HG03571 (cell line): Measurements from ENCODE around the gene SLIT3.

Experiments used
- ATAC-seq: cut with Tn5 transposase; IDR thresholded peaks from one replicate; pipeline ENCODE4 v1.9.1; 2021; ENCODE audit not compliant: unreplicated experiment

SLIT3 gene

GRCh38 chr5:169049712-169050111 lies 251.2 kb downstream of the SLIT3 start:
- ATAC-seq: no peak

GRCh38 chr5:169048181-169049125 lies 252.5 kb downstream of the SLIT3 start:
- no peak for ATAC-seq

GRCh38 chr5:169044962-169045361 lies 256.0 kb downstream of the SLIT3 start:
- no peak for ATAC-seq

- ATAC-seq: no peak
Observed at GRCh38 chr5:169041180-169041579, 259.8 kb downstream of the SLIT3 start.

- ATAC-seq: no peak
Observed at GRCh38 chr5:169039592-169039991, 261.3 kb downstream of the SLIT3 start.

- ATAC-seq: no peak
Observed at GRCh38 chr5:169037466-169037865, 263.5 kb downstream of the SLIT3 start.

GRCh38 chr5:169036079-169036805 lies 264.7 kb downstream of the SLIT3 start:
- no peak for ATAC-seq

GRCh38 chr5:169029661-169030274 lies 271.2 kb downstream of the SLIT3 start:
- ATAC-seq: no peak

- no peak for ATAC-seq
Observed at GRCh38 chr5:169029037-169029436, 271.9 kb downstream of the SLIT3 start.

- no peak for ATAC-seq
Observed at GRCh38 chr5:169027501-169028061, 273.4 kb downstream of the SLIT3 start.

- no peak for ATAC-seq
Observed at GRCh38 chr5:169025491-169025890, 275.4 kb downstream of the SLIT3 start.

- ATAC-seq: no peak
Observed at GRCh38 chr5:169024421-169024820, 276.5 kb downstream of the SLIT3 start.

GRCh38 chr5:169022718-169023117 lies 278.2 kb downstream of the SLIT3 start:
- ATAC-seq: no peak

GRCh38 chr5:169020102-169020501 lies 280.8 kb downstream of the SLIT3 start:
- ATAC-seq: no peak

- no peak for ATAC-seq
Observed at GRCh38 chr5:169018925-169019324, 282.0 kb downstream of the SLIT3 start.

GRCh38 chr5:169015991-169016390 lies 284.9 kb downstream of the SLIT3 start:
- ATAC-seq: no peak

GRCh38 chr5:169013846-169014245 lies 287.1 kb downstream of the SLIT3 start:
- no peak for ATAC-seq

GRCh38 chr5:169013208-169013728 lies 287.7 kb downstream of the SLIT3 start:
- no peak for ATAC-seq

GRCh38 chr5:169012450-169012849 lies 288.5 kb downstream of the SLIT3 start:
- ATAC-seq: no peak

- no peak for ATAC-seq
Observed at GRCh38 chr5:169011451-169011850, 289.5 kb downstream of the SLIT3 start.

- no peak for ATAC-seq
Observed at GRCh38 chr5:169011009-169011408, 289.9 kb downstream of the SLIT3 start.
